Activated CD4-positive, alpha-beta T cell treated with anti-CD3 and anti-CD28 coated beads for 4 hours (primary cell): Measurements from ENCODE around the gene ZNF516.

Experiments
- DNase-seq, 2 donors: peaks; one replicate each; pipeline ENCODE4 v3.0.0-alpha.2; 2020

The ZNF516 gene

DNA sequence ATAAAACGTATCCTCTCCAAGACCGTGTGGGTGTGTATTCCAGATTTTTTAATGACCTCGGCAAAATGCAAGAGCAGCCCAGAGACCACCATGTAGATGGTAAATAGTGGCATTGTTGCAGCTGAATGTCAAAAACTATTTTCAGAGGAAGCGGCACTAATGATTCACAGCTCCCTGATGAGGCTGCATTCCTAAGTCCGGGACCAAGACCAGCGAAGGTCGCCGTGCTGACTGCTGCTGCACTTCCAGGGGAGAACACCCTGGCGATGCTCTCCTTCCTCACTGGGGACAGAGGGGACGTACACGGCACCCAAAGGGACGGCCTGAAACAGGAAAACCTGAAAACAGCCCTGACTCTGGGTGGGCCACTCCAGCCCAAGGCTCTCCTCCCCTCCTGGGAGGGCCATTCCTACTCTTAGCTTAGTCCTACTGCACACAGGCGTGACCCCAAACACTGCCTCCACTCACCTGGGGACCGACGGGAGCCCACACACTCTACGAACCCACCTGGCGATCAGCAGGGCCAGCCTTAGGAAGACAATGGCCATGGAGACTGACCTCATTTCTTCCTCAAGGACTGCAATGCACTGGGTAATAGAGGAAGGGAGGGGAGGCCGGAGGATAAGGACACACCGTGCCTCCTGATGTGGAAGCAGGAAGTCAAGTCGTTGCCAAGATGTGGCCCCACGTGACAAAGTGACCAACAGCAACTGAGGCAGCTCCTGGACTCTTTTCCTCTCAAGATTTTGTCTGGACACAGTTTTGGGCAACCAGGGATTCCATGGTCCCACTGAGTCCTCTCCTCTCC, 82.8 kb downstream of the ZNF516 start:
- DNase-seq: no peak

DNA sequence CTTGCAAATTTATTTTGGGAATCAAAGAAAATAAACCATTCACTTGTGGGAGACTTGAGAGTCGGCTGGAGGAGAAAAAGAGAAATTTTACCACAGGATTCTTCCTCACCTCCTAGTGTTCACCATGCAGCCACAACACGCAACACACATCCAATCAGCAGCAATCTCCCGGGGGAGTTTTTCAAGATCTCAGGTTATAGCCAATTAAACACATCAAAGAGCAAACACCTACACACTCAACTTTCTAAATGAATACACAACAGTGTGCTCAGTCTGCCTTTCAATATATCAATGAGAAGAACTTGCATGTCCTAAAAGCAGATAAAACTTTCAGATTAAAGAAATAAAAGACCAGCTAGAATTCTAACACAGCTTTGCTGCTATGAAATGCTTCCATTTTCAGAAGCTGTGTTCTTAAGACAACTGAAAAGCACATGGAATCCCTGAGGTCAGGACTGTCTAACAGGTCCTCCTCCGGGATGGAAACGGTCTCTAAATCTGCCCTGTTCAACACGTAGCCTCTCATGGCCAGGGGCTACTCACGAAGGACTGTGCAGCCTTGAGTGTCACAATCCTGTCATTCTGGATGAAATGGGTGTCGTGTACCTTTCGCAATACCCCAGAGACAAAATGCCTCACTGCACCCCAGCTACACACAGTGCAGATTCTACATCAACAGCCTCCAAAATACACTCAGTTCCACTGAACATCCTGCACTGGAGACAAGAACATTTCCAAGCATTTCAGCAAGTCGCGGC, 84.2 kb downstream of the ZNF516 start:
- DNase-seq: no peak

DNA sequence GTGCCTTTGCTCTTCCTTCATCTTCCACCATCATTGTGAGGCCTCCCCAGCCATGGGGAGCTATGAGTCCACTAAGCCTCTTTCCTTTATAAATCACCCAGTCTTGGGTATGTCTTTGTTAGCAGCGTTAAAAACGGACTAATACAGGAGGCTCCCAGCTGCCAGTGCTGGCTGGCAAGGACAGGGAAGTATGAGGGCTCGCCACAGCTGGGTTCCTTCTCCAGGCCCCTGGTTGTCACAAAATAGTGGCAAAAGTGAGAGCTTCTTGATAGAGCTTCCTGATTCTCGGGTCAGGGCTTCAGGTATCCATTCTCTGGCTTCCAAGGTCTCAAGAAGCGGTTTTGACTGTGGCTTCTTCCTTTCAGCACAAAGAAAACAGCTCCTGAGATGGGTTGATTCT, 85.0 kb downstream of the ZNF516 start:
- DNase-seq: no peak

DNA sequence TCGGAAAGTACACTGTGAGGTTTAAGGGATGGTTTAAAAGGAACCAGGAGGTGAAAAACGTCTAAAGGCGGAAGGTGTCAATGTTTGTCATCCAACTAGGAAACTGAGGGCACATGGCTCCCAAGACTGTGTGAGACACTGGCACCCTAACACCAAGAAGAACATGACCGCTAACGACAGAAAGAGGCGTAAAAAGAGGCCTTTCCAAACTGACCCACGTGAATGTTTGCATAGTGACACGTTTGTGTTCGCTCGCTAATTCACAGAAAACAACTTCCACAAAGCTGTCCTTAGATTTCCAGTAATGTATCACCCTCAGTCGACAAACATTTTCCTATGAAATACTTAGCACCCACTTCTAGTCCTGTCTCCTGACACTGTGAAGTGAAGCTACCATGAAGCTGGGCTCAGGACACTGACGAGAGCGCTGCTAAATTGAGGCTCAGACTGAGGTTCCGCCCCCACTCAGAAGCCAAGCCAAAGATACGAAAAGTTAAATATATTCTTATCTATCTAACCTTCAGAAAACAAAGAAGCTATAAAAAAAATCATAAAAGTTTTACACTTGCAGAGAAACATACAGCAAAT, 86.5 kb downstream of the ZNF516 start:
- DNase-seq: no peak

- no peak for DNase-seq
These were observed 87.4 kb downstream of the ZNF516 start for GRCh38 chr18:76407681-76408080.

DNA sequence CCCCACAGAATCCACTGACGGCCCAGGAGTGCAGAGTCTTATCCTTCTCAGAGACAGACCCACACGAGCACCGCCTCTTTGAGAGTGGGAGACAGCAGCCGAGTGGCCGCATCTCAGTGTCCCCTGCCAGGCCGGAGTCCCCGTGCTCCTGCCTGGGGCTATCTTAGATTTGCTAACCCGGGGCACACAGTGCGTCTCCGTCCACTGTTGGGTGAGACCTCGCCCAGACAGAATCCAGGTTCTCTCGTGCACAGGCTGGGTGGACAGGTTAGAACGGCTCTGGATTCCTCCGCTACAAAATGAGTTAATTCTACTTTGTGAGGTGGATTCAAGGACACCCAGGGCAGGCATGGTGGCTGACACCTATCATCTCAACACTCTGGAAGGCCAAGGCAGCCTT, 88.3 kb downstream of the ZNF516 start:
- DNase-seq: no peak

GRCh38 chr18:76405681-76406356, 89.2 kb downstream of the ZNF516 start:
- peak; percentile 52 to 62 for DNase-seq

DNA sequence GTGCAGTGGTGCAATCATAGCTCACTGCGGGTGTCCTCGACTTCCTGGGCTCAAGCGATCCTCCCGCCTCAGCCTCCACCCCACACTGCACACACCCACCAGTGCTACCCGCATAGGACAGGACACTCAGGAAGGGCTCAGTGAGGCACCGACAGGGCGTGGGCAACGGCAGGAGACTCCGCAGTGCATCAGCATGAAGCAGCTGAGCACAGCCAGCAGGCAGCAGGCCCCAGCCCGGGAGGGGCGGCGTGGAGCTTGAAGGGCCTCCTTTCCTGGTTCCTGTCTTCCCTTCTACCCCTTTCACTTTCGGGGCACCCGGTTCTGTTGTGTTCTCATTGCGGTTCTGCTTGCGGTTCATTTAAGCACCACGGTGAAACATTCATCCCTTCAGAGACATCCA, 89.8 kb downstream of the ZNF516 start:
- DNase-seq: no peak

DNA sequence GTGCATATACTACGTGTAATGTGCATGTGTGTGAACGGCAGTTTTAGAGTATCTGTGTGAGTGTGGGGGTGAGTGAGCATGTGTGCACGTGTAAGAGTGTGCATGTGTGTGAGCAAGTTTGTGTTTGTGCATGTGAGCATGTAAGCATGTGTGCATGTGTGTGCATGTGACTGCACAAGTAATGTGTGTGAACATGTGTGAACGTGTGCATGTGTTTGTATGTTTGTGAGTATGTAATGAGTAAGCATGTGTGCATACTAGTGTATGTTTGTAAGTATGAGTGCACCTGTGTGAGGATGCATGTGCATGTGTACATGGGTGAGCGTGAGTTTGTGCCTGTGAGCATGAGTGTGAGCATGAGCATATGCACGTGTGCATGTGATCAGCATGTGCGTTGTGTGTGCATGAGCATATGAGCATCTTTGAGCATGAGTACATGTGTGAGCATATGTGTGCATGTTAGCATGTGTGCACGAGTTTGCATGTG, 90.7 kb downstream of the ZNF516 start:
- no peak for DNase-seq

DNA sequence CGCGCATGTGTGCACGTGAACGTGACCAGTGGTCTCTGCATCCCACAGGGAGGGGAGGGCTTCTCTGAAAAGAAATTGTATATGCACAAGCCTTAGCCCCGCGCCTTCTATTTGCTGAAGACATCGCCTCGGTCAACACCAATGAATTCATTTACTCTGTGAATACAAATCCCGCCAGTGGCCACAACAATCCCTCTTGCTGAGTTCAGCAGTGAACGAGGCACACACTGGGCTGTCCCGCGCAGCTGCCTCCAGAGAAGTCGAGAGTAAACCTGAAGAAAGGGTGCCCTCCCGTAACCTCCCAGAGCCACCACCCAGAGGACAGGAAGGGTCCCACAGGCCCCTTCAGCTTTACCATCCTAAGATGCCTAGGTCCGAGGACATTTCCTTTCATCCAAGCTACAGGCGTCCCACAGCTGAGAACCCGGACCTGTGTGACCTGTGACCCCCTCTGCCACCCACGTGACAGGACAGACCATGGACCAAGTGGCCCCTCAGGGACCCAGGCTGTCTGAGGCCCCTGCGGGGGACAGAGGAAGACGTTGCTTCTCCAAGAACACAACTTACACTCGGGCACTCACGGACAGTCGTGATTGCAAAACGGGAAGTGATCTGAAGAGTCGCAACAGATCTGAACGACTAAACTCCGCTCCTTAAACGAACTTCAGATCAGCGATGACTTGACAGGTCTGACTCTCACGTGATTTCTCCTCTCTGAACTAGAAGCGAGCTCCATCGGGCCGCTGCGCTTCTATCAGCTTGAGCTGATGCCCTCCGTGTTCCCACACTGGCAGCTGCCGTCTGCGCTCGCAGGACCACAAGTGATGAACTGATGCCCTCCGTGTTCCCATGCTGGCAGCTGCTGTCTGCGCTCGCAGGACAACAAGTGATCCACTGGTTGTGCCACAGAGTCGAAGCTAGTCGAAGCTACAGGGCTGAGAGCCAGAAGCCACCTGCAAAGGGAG, 92.7 kb downstream of the ZNF516 start:
- no peak for DNase-seq

GRCh38 chr18:76401498-76401897, 93.5 kb downstream of the ZNF516 start:
- DNase-seq: no peak

DNA sequence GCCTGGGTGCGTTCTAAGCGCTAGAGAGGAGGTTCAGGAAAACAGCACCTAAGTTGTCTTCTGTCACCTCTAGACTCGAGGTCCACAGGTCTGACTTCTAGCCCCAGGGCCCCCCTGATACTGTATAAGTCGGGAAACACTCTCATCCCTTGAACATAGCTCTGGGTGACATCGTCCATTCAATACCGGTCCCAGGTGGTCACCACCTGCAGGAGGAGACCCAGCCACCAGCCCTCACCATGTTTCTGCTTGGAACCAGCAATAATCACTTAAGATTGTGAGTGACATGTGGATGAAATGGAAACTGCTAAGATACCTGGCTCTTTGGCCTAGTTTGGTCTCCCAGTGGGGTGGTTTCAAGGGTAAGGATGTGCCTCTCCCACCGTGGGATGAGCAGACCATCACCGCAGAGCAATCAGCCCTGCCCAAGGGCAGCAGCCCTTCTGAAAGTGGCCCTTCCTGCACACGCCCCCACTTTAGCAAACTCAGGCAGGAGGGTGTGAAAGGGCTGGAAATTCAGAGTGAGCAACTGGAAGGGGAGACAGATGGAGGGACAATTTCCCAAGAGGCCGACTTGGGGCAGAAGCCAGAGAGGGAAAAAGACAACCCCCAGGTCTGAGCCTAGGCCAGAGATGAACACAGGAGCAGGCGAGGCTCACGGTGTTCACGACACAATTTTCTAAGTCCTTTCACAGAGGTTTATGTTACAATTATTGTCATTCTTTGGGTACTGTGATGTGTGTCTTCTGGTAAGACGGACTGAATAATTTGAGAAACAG, 95.2 kb downstream of the ZNF516 start:
- no peak for DNase-seq

GRCh38 chr18:76398896-76399612, 96.0 kb downstream of the ZNF516 start:
- DNase-seq: peak; percentile 64 to 80

- no peak for DNase-seq
These were observed 96.7 kb downstream of the ZNF516 start for GRCh38 chr18:76398295-76398694.

DNA sequence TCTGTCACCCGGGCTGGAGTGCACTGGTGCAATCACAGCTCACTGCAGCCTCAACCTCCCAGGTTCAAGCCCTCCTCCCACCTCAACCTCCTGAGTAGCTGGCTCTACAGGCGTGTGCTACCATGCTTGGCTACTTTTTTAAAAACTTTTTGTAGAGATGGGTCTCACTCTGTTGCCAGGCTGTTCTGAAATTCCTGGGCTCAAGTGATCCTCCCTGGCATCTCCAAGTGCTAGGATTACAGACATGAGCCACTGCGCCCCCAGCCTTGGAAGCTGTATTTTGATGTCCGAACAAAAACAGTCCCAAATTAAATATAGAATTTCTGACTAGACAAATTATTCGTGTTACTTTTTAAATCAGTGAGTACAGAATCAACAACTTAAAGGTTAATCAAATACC, 97.4 kb downstream of the ZNF516 start:
- DNase-seq: no peak

GRCh38 chr18:76396792-76397191, 98.2 kb downstream of the ZNF516 start:
- no peak for DNase-seq

- no peak for DNase-seq
These were observed 99.4 kb downstream of the ZNF516 start for GRCh38 chr18:76395609-76396008.

- DNase-seq: no peak
These were observed 100.1 kb downstream of the ZNF516 start for GRCh38 chr18:76394780-76395476.

DNA sequence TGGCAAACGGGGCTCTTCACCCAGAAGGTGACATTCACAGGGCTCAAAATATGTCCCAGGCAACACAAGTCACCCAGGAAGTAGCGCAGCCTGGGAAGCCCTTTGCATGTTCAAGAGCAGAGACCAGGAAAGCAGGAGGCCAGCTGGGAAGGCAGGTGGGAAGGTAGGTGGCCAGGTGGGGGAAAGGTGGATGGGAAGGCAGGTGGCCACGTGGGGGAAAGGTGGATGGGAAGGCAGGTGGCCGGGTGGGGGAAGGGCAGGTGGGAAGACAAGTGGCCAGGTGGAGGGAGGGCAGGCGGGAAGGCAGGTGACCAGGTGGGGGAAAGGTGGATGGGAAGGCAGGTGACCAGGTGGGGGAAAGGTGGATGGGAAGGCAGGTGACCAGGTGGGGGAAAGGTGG, 102.7 kb downstream of the ZNF516 start:
- DNase-seq: no peak

- no peak for DNase-seq
These were observed 103.3 kb downstream of the ZNF516 start for GRCh38 chr18:76391746-76392145.
